HG03159 (cell line): ENCODE results near the gene ELOVL7.
A peak's percentile ranks its signal among the peaks of the same experiment; 100 is the strongest.
"Not testable (repeated sequence)": the region's sequence is repeated elsewhere in the genome, so short reads cannot be mapped to it uniquely, and the experiment has no call there.

Source experiments
- ATAC-seq: cut with Tn5 transposase; IDR thresholded peaks from one replicate; pipeline ENCODE4 v1.9.1; 2021; ENCODE audit warnings: mild to moderate bottlenecking, moderate library complexity; ENCODE audit not compliant: unreplicated experiment

ELOVL7 gene

GRCh38 chr5:60830581-60831127 is 13.4 kb downstream of the ELOVL7 start:
- peak; percentile 60 for ATAC-seq

GRCh38 chr5:60829490-60830266 is 14.4 kb downstream of the ELOVL7 start:
- ATAC-seq = no peak

GRCh38 chr5:60827201-60827600 is 16.9 kb downstream of the ELOVL7 start:
- no peak for ATAC-seq

GRCh38 chr5:60826653-60827052 is 17.4 kb downstream of the ELOVL7 start:
- ATAC-seq = peak; percentile 80

GRCh38 chr5:60823574-60823973 is 20.5 kb downstream of the ELOVL7 start:
- ATAC-seq = no peak

- ATAC-seq = no peak
Measured at GRCh38 chr5:60822285-60822556, 21.8 kb downstream of the ELOVL7 start.

- no peak for ATAC-seq
Measured at GRCh38 chr5:60821488-60822284, 22.4 kb downstream of the ELOVL7 start.

GRCh38 chr5:60820593-60821487 is 23.2 kb downstream of the ELOVL7 start:
- no peak for ATAC-seq

GRCh38 chr5:60816138-60816537 is 27.9 kb downstream of the ELOVL7 start:
- not testable (repeated sequence) for ATAC-seq

GRCh38 chr5:60814498-60814897 is 29.6 kb downstream of the ELOVL7 start:
- ATAC-seq = no peak

- ATAC-seq = no peak
Measured at GRCh38 chr5:60812426-60812825, 31.6 kb downstream of the ELOVL7 start.

GRCh38 chr5:60811105-60811504 is 33.0 kb downstream of the ELOVL7 start:
- peak; percentile 60 for ATAC-seq

- ATAC-seq = peak; percentile 96
Measured at GRCh38 chr5:60810438-60811085, 33.5 kb downstream of the ELOVL7 start.

- ATAC-seq = no peak
Measured at GRCh38 chr5:60809891-60810425, 34.1 kb downstream of the ELOVL7 start.

- ATAC-seq = no peak
Measured at GRCh38 chr5:60806591-60807243, 37.4 kb downstream of the ELOVL7 start.

- no peak for ATAC-seq
Measured at GRCh38 chr5:60805463-60805862, 38.6 kb downstream of the ELOVL7 start.

- ATAC-seq = no peak
Measured at GRCh38 chr5:60803712-60804111, 40.4 kb downstream of the ELOVL7 start.

- no peak for ATAC-seq
Measured at GRCh38 chr5:60802986-60803385, 41.1 kb downstream of the ELOVL7 start.

- ATAC-seq = no peak
Measured at GRCh38 chr5:60802226-60802625, 41.8 kb downstream of the ELOVL7 start.
